ENCODE data around the gene SH2B3.
"Not testable (repeated sequence)": the region's sequence is repeated elsewhere in the genome, so short reads cannot be mapped to it uniquely, and the experiment has no call there.

SH2B3 gene

DNA sequence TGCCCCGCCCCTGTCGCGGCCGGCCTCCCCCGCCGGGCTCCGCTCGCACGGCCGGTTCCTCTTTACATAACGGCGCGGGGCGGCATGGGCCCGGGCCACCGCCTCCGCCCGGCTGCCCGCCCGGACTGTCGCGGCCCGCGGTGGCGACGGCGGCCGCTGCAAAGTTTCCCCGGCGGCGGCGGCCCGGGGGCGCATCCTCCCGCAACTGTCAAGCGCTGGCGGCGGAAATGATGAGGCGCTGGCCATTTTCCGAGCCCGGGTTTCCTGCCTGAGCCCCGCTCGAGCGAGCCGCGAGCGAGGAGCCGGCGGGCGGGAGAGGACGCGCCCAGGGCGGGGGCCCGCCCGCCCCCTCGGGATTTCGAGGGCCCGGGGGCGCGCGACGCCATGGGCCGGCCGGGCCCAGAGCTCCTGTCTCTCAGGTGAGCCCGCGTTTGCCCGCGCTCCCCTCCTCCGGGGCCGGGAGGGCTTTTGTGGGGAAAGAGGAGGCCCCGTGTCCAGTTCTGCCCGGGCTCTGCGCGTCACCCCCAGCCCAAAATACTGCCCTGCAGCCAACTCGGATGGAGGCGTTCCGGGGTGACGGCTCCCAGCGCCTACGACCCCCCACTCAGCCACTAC lies at the start of gene SH2B3:
SH2B3 (plus strand) TSS at position 65 of the 615 bp plus-strand sequence. CDS start 12,223 bp downstream, outside the sequence.
- peak; percentile 54 to 58 for DNase-seq (ENCODE audit: low read depth in 2 of 2)

- no peak for DNase-seq (ENCODE audit: low read depth in 2 of 2)
Measured at GRCh38 chr12:111359231-111359913, 46.4 kb upstream of the SH2B3 start.

- DNase-seq (ENCODE audit: low read depth in 2 of 2): no peak
Measured at GRCh38 chr12:111359914-111360276, 45.8 kb upstream of the SH2B3 start.

DNA sequence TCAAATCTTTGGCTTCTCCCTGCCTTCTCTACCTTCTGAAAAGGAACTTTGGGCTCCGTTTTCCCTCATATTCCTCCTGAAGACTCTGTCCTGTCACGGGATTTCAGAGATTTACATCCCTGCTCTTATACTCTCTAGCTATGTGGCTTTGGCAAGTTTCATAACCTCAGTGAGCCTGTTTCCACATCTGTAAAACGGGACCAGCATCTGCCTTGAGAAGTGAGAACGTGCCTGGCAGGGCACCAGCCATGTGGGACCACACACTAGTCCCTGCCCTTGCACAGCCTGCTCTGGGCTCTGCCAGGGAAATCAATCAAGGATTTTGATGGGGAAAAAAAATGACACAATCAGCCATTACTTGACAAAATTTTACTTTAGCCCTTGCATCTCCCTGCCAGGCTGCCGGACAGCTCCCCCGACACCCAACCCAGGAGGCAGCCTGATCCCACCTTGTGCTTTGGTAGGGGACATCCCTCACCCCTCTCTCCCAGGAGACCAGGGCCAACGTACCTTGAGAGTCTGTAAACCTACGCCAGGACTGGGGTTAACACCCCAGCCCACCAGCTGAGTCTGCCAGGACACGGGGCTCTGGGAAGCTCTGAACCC lies 45.3 kb upstream of the SH2B3 start:
- DNase-seq (ENCODE audit: low read depth in 2 of 2): no peak

- DNase-seq (ENCODE audit: low read depth in 2 of 2): no peak
Measured at GRCh38 chr12:111361073-111361716, 44.5 kb upstream of the SH2B3 start.

DNA sequence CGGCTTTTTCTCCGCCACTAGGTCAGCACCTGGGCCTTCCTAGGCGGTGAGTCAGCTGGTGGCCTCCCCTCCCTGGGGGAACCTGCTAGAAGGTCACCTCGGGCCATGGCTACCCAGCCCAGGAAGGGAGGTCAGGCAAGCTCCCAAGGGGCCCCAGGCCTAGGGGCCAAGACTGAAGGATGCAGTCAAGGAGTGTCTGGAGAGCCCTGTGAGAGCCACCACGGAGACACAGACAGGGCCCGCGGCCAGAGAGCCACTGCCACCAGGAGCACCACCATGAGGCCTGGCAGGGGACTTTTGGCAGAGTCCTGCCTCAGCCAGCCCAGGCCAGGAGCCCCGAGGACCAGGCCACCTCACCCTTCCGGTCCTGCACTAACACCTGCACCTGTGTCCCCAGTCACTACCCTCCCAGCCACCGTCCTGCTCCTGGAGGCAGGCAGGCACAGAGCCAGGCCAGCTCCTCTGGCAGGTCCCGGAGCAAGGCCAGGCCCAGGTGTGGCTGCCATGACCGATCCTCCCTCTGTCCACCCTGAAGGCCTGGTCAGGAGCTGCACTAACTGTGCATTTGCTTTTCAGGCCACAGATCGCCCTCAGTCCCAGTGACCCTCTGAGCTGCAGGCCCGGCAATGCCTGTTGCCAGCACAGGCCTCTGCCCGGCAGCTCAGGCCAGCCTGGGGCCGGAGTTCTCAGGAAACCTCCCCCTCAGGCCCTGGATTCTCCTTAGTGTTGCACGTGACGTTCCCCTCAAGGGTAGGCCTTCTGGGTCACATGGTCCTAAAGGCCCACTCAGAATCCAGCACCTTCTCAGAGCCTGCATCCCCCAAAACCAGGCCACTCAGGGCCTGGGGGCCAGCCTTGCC lies 43.8 kb upstream of the SH2B3 start:
- DNase-seq (ENCODE audit: low read depth in 2 of 2): no peak

DNA sequence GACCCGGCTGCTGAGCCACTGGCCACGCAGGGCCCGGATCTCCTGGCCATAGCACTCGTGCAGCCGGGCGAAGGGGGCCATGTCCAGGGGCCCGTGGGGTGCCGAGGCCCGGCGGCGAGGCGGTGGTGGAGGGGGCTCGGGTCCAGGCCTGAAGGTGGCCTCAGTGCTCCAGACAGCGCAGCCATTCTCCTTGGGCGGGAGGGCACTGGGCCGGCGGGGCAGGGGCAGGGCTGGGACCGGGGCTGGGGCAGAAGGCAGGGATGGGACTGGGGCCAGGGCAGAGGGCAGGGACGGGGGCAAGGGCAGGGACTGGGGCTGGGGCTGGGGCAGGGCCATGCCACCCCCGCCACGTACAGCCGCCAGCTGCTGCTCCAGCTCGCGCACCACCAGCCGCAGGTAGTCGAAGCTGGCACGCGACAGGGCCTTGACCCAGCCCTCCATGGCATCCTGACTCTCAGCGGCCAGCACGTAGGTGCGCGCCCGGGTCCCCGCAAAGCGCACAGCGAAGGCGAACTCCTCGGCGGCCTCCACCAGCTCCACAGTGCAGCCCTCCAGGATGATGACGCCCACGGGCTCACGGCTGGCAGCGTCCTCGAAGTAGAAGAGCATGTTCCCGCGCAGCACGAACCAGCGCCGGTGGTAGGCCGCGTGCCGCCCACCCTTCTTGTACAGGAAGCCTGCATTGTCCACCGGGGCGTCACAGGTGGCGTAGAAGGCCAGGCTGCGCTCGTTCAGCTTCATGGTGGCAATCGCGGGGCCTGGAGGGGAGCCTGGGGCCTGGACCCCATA lies 42.8 kb upstream of the SH2B3 start:
- DNase-seq (ENCODE audit: low read depth in 2 of 2): no peak

- DNase-seq (ENCODE audit: low read depth in 2 of 2): no peak
Measured at GRCh38 chr12:111363578-111363977, 42.1 kb upstream of the SH2B3 start.

DNA sequence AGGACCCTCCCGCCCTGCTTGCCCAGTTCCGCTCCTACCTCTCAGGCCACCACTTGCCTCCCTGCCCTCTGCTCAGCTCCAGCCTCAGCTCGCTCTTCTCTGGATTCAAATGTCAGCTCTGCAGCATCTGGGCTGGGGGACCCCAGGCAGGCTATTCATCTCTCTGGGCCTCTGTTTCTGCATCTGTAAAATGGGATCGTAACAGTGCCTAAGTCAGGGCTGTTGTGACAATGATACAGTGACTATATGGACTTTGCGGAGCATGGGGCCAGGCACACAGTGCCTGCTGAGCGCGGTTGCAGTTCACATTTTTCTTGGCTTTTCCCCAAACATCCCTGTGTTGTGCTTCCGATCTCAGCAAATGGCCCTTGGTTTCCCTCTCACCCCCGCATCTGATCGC lies 39.6 kb upstream of the SH2B3 start:
- no peak for DNase-seq (ENCODE audit: low read depth in 2 of 2)

DNA sequence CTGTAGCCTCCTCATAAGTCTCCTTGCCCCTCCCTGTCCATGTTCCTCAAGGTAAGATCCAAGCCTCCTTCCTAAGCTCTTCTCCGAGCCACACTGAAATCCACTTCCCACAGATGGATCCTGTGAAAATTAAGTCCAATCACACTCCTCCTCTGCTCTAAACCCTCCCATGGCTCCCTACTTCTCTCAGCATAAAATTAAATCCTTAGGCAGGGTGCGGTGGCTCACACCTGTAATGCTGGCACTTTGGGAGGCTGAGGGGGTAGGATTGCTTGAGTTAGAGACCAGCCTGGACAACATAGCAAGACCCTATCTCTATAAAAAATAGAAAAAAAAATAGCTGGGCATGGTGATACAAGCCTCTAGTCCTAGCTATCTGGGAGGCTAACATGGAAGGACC lies 39.1 kb upstream of the SH2B3 start:
- no peak for DNase-seq (ENCODE audit: low read depth in 2 of 2)

- no peak for DNase-seq (ENCODE audit: low read depth in 2 of 2)
Measured at GRCh38 chr12:111367661-111368221, 38.0 kb upstream of the SH2B3 start.

- DNase-seq (ENCODE audit: low read depth in 2 of 2): no peak
Measured at GRCh38 chr12:111368291-111368787, 37.4 kb upstream of the SH2B3 start.

DNA sequence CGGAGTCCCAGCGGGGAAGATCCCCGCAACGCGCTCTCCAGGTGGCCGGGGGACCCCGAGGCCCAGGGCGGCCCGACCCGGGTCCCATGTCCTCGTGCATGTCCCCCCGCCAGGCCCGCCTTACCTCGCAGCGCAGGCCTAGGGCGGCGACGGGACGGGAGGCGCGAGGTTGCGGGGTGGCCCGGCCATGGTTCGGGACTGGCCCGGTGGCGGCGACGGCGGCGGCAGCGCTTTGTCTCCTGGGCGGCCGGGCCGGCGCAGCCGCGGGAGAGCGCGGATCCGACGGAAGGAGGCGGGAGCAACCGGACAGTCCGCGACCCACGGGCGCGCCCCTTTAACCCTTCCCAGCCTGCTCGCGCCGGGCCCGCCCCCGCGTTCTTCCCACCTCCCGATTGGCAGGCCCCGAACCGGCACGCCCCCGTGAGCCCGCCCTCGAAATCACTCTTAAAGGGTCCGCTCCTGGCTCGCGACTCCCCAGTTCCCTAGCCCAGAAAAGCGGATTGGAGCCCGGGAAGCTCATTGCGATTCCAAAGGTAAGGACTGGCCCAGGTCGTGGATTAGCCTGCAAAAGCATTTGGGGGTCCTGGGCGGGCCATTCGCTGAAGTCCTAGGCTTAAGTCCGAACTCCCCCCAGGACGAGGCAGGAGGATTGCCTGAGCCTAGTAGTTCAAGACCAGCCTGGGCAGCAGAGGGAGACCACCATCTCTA lies 36.8 kb upstream of the SH2B3 start, which contains the start of gene PHETA1:
PHETA1 (minus strand) TSS at position 308 of the 708 bp plus-strand sequence. CDS start 5,668 bp downstream, outside the sequence.
- peak; percentile 51 to 58 for DNase-seq (ENCODE audit: low read depth in 2 of 2)

DNA sequence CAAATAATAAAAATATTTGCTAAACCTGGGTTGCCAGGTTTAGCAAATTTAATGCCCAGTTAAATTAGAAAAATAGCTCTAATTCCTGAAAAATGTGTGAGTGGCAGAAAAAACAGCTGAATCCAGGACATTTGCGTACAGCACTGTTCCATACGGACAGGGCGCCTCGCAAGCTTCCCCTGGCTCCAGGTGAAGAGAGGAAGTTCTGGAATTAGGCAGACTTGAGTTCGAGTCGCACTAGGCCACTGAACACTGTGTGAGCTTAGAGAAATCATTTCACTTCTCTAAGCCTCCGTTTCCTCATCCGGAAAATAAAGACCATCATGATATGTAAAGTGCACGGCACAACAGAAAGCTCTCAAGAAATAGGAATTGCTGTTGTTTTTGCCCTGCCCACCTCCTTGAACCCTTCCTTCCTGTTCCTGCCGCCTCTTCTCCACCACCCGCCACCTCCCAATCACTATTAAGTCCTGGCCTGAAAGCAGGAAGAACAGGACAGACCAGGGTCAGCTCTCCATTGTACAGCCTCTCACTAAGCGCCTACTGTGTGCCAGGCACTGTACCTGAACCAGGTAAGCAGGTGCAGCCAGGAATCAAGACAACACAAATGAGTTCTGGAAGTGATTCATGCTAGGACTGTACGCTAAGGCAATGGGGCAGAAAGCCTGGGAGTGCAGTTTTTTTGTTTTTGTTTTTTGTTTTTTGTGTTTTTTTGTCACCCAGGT lies 36.1 kb upstream of the SH2B3 start:
- no peak for DNase-seq (ENCODE audit: low read depth in 2 of 2)

- DNase-seq (ENCODE audit: low read depth in 2 of 2): not testable (repeated sequence)
Measured at GRCh38 chr12:111373231-111373630, 32.5 kb upstream of the SH2B3 start.

DNA sequence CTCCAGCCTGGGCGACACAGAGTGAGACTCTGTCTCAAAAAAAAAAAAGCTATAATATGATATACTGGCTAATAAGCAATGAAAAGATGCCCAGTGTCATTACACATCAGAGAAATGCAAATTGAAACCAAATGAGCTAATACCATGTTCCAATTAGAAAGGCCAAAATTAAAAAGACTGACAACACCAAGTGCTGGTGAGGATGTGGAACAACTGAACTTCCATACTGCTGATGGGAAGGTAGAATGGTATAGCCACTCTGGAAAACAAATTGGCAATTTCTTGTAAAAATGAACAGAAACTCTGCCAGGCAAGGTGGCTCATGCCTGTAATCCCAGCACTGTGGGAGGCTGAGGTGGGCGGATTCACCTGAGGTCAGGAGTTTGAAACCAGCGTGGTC lies 28.3 kb upstream of the SH2B3 start:
- no peak for DNase-seq (ENCODE audit: low read depth in 2 of 2)

GRCh38 chr12:111379942-111380554 lies 25.7 kb upstream of the SH2B3 start:
- DNase-seq (ENCODE audit: low read depth in 2 of 2): no peak

DNA sequence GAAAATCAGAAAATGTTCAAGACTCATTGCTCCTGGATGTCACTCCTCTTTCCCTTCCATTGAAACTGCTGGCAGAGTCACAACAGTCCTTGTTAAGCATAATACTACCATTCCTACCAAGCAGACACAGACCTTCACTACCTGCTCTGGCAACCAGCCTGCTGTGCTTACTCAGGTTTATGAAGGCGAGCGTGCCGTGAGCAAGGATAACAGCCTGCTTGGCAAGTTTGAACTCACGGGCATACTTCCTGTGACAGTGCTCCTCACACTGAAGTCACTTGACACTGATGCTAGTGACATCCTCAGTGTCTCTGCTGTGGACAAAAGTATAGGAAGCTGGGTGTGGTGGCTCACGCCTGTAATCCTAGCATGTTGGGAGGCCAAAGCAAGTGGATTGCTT lies 21.1 kb upstream of the SH2B3 start:
- DNase-seq (ENCODE audit: low read depth in 2 of 2): no peak

DNA sequence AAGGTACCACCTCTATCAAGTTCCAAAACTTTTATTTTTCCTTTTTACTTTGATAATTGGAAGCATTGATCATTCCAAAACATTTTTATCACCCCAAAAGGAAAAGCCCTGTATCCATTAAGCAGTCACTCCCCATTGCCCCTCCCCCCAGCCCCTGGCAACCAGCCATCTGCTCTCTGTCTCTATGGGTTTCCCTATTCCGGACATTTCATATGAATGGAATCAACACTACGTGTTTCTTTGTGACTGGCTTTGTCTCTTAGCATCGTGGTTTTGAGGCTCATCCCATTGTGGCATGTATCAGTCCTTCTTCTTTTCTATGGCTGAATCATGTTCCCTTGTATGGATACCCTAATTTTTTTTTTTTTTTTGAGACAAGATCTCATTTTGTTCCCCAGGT lies 18.8 kb upstream of the SH2B3 start:
- no peak for DNase-seq (ENCODE audit: low read depth in 2 of 2)

Data from stimulated activated CD8-positive, alpha-beta memory T cell treated with anti-CD3 and anti-CD28 coated beads, Interleukin-7, amount 100 ng/mL, for 1 hour (primary cell).